Measurements from ENCODE around the gene NPFFR1. TPM values are rescaled to one million over a fixed set of nuclear protein-coding genes. Genes with fewer than 3 reads are reported as not detected.
A peak's percentile ranks its signal among the peaks of the same experiment; 100 is the strongest.

Gene NPFFR1
- total and polyA plus RNA-seq, 2 donors, result 0.05 to 0.21 TPM

GRCh38 chr10:70283071-70283444 lies 746 bp downstream of the NPFFR1 start:
- Histone ChIP-seq H3K4me1 (ENCODE audit: control insufficient read depth in 2 of 2, insufficient read depth in 2 of 2, low read length in 2 of 2) (no peaks in the 10 kb centered on the region), H3K4me3 (ENCODE audit: low read length in 2 of 2) (no peak overlapping the region), H3K36me3 (ENCODE audit: control insufficient read depth in 2 of 2, insufficient read depth in 2 of 2, low read length in 1 of 2) (no peaks in the 10 kb centered on the region), H3K27ac (ENCODE audit: low read depth in 1 of 2, low read length in 1 of 2) (no peak overlapping the region), H3K9me3 (ENCODE audit: control insufficient read depth in 2 of 2, insufficient read depth in 1 of 2, low read length in 1 of 2) (no peaks in the 10 kb centered on the region), H3K27me3 (ENCODE audit: control insufficient read depth in 2 of 2, insufficient read depth in 1 of 2, low read length in 1 of 2) (peaks cover 11 to 58% of the 10 kb centered on the region in 2 donors)
- no peak for DNase-seq (ENCODE audit: low read depth in 6 of 9, low spot score in 9 of 9)
- 87% methylated on average over 1 of the region's 1 CpG for WGBS

GRCh38 chr10:70281609-70282008 lies 2.2 kb downstream of the NPFFR1 start:
- no peak for DNase-seq (ENCODE audit: low read depth in 6 of 9, low spot score in 9 of 9)
- Histone ChIP-seq H3K4me3 (ENCODE audit: low read length in 2 of 2) (no peak overlapping the region), H3K4me1 (ENCODE audit: control insufficient read depth in 2 of 2, insufficient read depth in 2 of 2, low read length in 2 of 2) (no peaks in the 10 kb centered on the region), H3K9me3 (ENCODE audit: control insufficient read depth in 2 of 2, insufficient read depth in 1 of 2, low read length in 1 of 2) (no peaks in the 10 kb centered on the region), H3K27ac (ENCODE audit: low read depth in 1 of 2, low read length in 1 of 2) (no peak overlapping the region), H3K36me3 (ENCODE audit: control insufficient read depth in 2 of 2, insufficient read depth in 2 of 2, low read length in 1 of 2) (no peaks in the 10 kb centered on the region), H3K27me3 (ENCODE audit: control insufficient read depth in 2 of 2, insufficient read depth in 1 of 2, low read length in 1 of 2) (peaks cover 11 to 56% of the 10 kb centered on the region in 2 donors)
- WGBS, result 82% methylated on average over 1 of the region's 1 CpG

GRCh38 chr10:70280099-70280498 lies 3.7 kb downstream of the NPFFR1 start:
- WGBS, result 91% methylated on average over 6 of the region's 6 CpGs
- no peak overlapping the region for H3K4me3 ChIP-seq (ENCODE audit: low read length in 2 of 2)
- H3K9me3 ChIP-seq (ENCODE audit: control insufficient read depth in 2 of 2, insufficient read depth in 1 of 2, low read length in 1 of 2), result no peaks in the 10 kb centered on the region
- peaks cover 8 to 48% of the 10 kb centered on the region in 2 donors for H3K27me3 ChIP-seq (ENCODE audit: control insufficient read depth in 2 of 2, insufficient read depth in 1 of 2, low read length in 1 of 2)
- H3K27ac ChIP-seq (ENCODE audit: low read depth in 1 of 2, low read length in 1 of 2), result no peak overlapping the region
- H3K4me1 ChIP-seq (ENCODE audit: control insufficient read depth in 2 of 2, insufficient read depth in 2 of 2, low read length in 2 of 2), result no peaks in the 10 kb centered on the region
- DNase-seq (ENCODE audit: low read depth in 6 of 9, low spot score in 9 of 9), result no peak
- H3K36me3 ChIP-seq (ENCODE audit: control insufficient read depth in 2 of 2, insufficient read depth in 2 of 2, low read length in 1 of 2), result no peaks in the 10 kb centered on the region

- DNase-seq (ENCODE audit: low read depth in 6 of 9, low spot score in 9 of 9), result no peak
- Histone ChIP-seq H3K27me3 (ENCODE audit: control insufficient read depth in 2 of 2, insufficient read depth in 1 of 2, low read length in 1 of 2) (peaks cover 3 to 26% of the 10 kb centered on the region in 2 donors), H3K36me3 (ENCODE audit: control insufficient read depth in 2 of 2, insufficient read depth in 2 of 2, low read length in 1 of 2) (no peaks in the 10 kb centered on the region), H3K27ac (ENCODE audit: low read depth in 1 of 2, low read length in 1 of 2) (no peak overlapping the region), H3K4me3 (ENCODE audit: low read length in 2 of 2) (no peak overlapping the region), H3K9me3 (ENCODE audit: control insufficient read depth in 2 of 2, insufficient read depth in 1 of 2, low read length in 1 of 2) (no peaks in the 10 kb centered on the region), H3K4me1 (ENCODE audit: control insufficient read depth in 2 of 2, insufficient read depth in 2 of 2, low read length in 2 of 2) (no peaks in the 10 kb centered on the region)
- WGBS, result 91% methylated on average over 3 of the region's 3 CpGs
These were observed 6.3 kb downstream of the NPFFR1 start for GRCh38 chr10:70277396-70278030.

- no peaks in the 10 kb centered on the region for H3K9me3 ChIP-seq (ENCODE audit: control insufficient read depth in 2 of 2, insufficient read depth in 1 of 2, low read length in 1 of 2)
- peaks cover 0 to 7% of the 10 kb centered on the region in 2 donors for H3K27me3 ChIP-seq (ENCODE audit: control insufficient read depth in 2 of 2, insufficient read depth in 1 of 2, low read length in 1 of 2)
- no peak overlapping the region for H3K27ac ChIP-seq (ENCODE audit: low read depth in 1 of 2, low read length in 1 of 2)
- WGBS, result 93% methylated on average over 2 of the region's 2 CpGs
- no peaks in the 10 kb centered on the region for H3K36me3 ChIP-seq (ENCODE audit: control insufficient read depth in 2 of 2, insufficient read depth in 2 of 2, low read length in 1 of 2)
- H3K4me3 ChIP-seq (ENCODE audit: low read length in 2 of 2), result no peak overlapping the region
- H3K4me1 ChIP-seq (ENCODE audit: control insufficient read depth in 2 of 2, insufficient read depth in 2 of 2, low read length in 2 of 2), result no peaks in the 10 kb centered on the region
- peak in 1 of 9 donors; percentile 15 for DNase-seq (ENCODE audit: low read depth in 6 of 9, low spot score in 9 of 9)
These were observed 9.2 kb downstream of the NPFFR1 start for GRCh38 chr10:70274643-70275042.

- Histone ChIP-seq H3K9me3 (ENCODE audit: control insufficient read depth in 2 of 2, insufficient read depth in 1 of 2, low read length in 1 of 2) (no peaks in the 10 kb centered on the region), H3K27me3 (ENCODE audit: control insufficient read depth in 2 of 2, insufficient read depth in 1 of 2, low read length in 1 of 2) (peaks cover 0 to 5% of the 10 kb centered on the region in 2 donors), H3K36me3 (ENCODE audit: control insufficient read depth in 2 of 2, insufficient read depth in 2 of 2, low read length in 1 of 2) (no peaks in the 10 kb centered on the region), H3K4me1 (ENCODE audit: control insufficient read depth in 2 of 2, insufficient read depth in 2 of 2, low read length in 2 of 2) (no peaks in the 10 kb centered on the region), H3K4me3 (ENCODE audit: low read length in 2 of 2) (no peak overlapping the region), H3K27ac (ENCODE audit: low read depth in 1 of 2, low read length in 1 of 2) (no peak overlapping the region)
- peak in 2 of 9 donors; percentile 5 to 40 for DNase-seq (ENCODE audit: low read depth in 6 of 9, low spot score in 9 of 9)
- 18% methylated on average over 4 of the region's 4 CpGs for WGBS
These were observed 10.9 kb downstream of the NPFFR1 start for GRCh38 chr10:70272925-70273316.

GRCh38 chr10:70271996-70272924 lies 11.5 kb downstream of the NPFFR1 start:
- Histone ChIP-seq H3K4me3 (ENCODE audit: low read length in 2 of 2) (no peak overlapping the region), H3K36me3 (ENCODE audit: control insufficient read depth in 2 of 2, insufficient read depth in 2 of 2, low read length in 1 of 2) (no peaks in the 10 kb centered on the region), H3K27ac (ENCODE audit: low read depth in 1 of 2, low read length in 1 of 2) (no peak overlapping the region), H3K4me1 (ENCODE audit: control insufficient read depth in 2 of 2, insufficient read depth in 2 of 2, low read length in 2 of 2) (no peaks in the 10 kb centered on the region), H3K27me3 (ENCODE audit: control insufficient read depth in 2 of 2, insufficient read depth in 1 of 2, low read length in 1 of 2) (peaks cover 0 to 11% of the 10 kb centered on the region in 2 donors), H3K9me3 (ENCODE audit: control insufficient read depth in 2 of 2, insufficient read depth in 1 of 2, low read length in 1 of 2) (no peaks in the 10 kb centered on the region)
- WGBS, result 89% methylated on average over 17 of the region's 17 CpGs
- no peak for DNase-seq (ENCODE audit: low read depth in 6 of 9, low spot score in 9 of 9)

GRCh38 chr10:70270952-70271351 lies 12.9 kb downstream of the NPFFR1 start:
- H3K27ac ChIP-seq (ENCODE audit: low read depth in 1 of 2, low read length in 1 of 2), result no peak overlapping the region
- no peak overlapping the region for H3K4me3 ChIP-seq (ENCODE audit: low read length in 2 of 2)
- no peak for DNase-seq (ENCODE audit: low read depth in 6 of 9, low spot score in 9 of 9)
- WGBS, result 63% methylated on average over 2 of the region's 2 CpGs
- H3K4me1 ChIP-seq (ENCODE audit: control insufficient read depth in 2 of 2, insufficient read depth in 2 of 2, low read length in 2 of 2), result no peaks in the 10 kb centered on the region
- no peaks in the 10 kb centered on the region for H3K36me3 ChIP-seq (ENCODE audit: control insufficient read depth in 2 of 2, insufficient read depth in 2 of 2, low read length in 1 of 2)
- H3K27me3 ChIP-seq (ENCODE audit: control insufficient read depth in 2 of 2, insufficient read depth in 1 of 2, low read length in 1 of 2), result peaks cover 0 to 15% of the 10 kb centered on the region in 2 donors
- H3K9me3 ChIP-seq (ENCODE audit: control insufficient read depth in 2 of 2, insufficient read depth in 1 of 2, low read length in 1 of 2), result no peaks in the 10 kb centered on the region

- Histone ChIP-seq H3K9me3 (ENCODE audit: control insufficient read depth in 2 of 2, insufficient read depth in 1 of 2, low read length in 1 of 2) (no peaks in the 10 kb centered on the region), H3K27me3 (ENCODE audit: control insufficient read depth in 2 of 2, insufficient read depth in 1 of 2, low read length in 1 of 2) (peaks cover under 1 to 18% of the 10 kb centered on the region in 2 donors), H3K36me3 (ENCODE audit: control insufficient read depth in 2 of 2, insufficient read depth in 2 of 2, low read length in 1 of 2) (no peaks in the 10 kb centered on the region), H3K4me1 (ENCODE audit: control insufficient read depth in 2 of 2, insufficient read depth in 2 of 2, low read length in 2 of 2) (no peaks in the 10 kb centered on the region), H3K27ac (ENCODE audit: low read depth in 1 of 2, low read length in 1 of 2) (no peak overlapping the region), H3K4me3 (ENCODE audit: low read length in 2 of 2) (no peak overlapping the region)
- DNase-seq (ENCODE audit: low read depth in 6 of 9, low spot score in 9 of 9), result no peak
- WGBS, result 97% methylated on average over 3 of the region's 3 CpGs
These were observed 14.1 kb downstream of the NPFFR1 start for GRCh38 chr10:70269741-70270140.

Data from thymus (tissue), 11 donors.